GM10248 (cell line): ENCODE data around the gene MTURN.

Experiments
- CTCF ChIA-PET: fragments of 300-600 bp; sonication (Branson Sonifier 250); formaldehyde crosslinking; extraction: SDS; loops from one replicate; lab custom pipeline; 2021; ENCODE audit warnings: antibody characterized with exemption; lab: Yijun Ruan, JAX
- POLR2A ChIA-PET: fragments of 350-650 bp; sonication (Branson Sonifier 250); formaldehyde crosslinking; extraction: SDS; loops from one replicate; lab custom pipeline; 2020; ENCODE audit warnings: antibody characterized with exemption; lab: Yijun Ruan, JAX
- DNase-seq: peaks from one replicate; pipeline ENCODE4 v3.0.0; 2012; ENCODE audit errors: extremely low spot score
- CTCF ChIP-seq: IDR thresholded peaks from 2 replicates; pipeline ENCODE4 v1.5.1; 2012; ENCODE audit warnings: mild to moderate bottlenecking, low read depth; ENCODE audit errors: extremely low read depth, missing control alignments, control extremely low read depth

Gene MTURN

GRCh38 chr7:30173058-30173897 is 38.5 kb downstream of the MTURN start:
- ChIA-PET CTCF (interaction anchor here (0.9 to 3.0 kb wide), 3 partner anchors 9 to 766 kb away, joined by 3 to 18 read pairs (median 3); no protein-coding TSS in a partner anchor), POLR2A (interaction anchor here (0.6 kb wide), 1 partner anchor 171 kb away, joined by 3 read pairs; no protein-coding TSS in a partner anchor)
- DNase-seq, result no peak
- no peak for TF ChIP-seq CTCF

- no peak for DNase-seq
- ChIA-PET POLR2A (no interaction called here), CTCF (interaction anchor here (1.0 to 3.0 kb wide), 5 partner anchors 9 to 389 kb away, joined by 3 to 18 read pairs (median 4); no protein-coding TSS in a partner anchor)
- TF ChIP-seq CTCF, result no peak
Measured at GRCh38 chr7:30175180-30175579, 40.4 kb downstream of the MTURN start.

- TF ChIP-seq CTCF, result no peak
- POLR2A ChIA-PET, result no interaction called here
- CTCF ChIA-PET, result interaction anchor here (1.0 to 2.3 kb wide), 6 partner anchors 9 to 388 kb away, joined by 3 to 8 read pairs (median 4); no protein-coding TSS in a partner anchor
Measured at GRCh38 chr7:30175636-30176147, 40.9 kb downstream of the MTURN start.

GRCh38 chr7:30176463-30177109 is 41.8 kb downstream of the MTURN start:
- POLR2A ChIA-PET, result no interaction called here
- no peak for TF ChIP-seq CTCF
- no peak for DNase-seq
- CTCF ChIA-PET, result interaction anchor here (1.0 to 2.3 kb wide), 4 partner anchors 10 to 387 kb away, joined by 3 to 8 read pairs (median 6); no protein-coding TSS in a partner anchor

More at GRCh38 chr7:30175636-30176147, 40.9 kb downstream of the MTURN start:
- DNase-seq, result no peak

GRCh38 chr7:30177186-30177585 is 42.4 kb downstream of the MTURN start:
- DNase-seq, result no peak
- ChIA-PET POLR2A (no interaction called here), CTCF (interaction anchor here (2.3 kb wide), 1 partner anchor 98 kb away, joined by 7 read pairs; no protein-coding TSS in a partner anchor)
- TF ChIP-seq CTCF, result no peak

- ChIA-PET POLR2A (no interaction called here), CTCF (interaction anchor here (1.0 to 3.4 kb wide), 10 partner anchors 8 to 562 kb away, joined by 3 to 9 read pairs (median 4); no protein-coding TSS in a partner anchor)
- no peak for TF ChIP-seq CTCF
- no peak for DNase-seq
Measured at GRCh38 chr7:30177965-30178364, 43.2 kb downstream of the MTURN start.
